HL-60 (cell line): ENCODE measurements around the gene CKAP5.

Source experiments
- DNase-seq, 2 experiments: peaks; one replicate each; pipeline ENCODE4 v3.0.0-alpha.2; 2010 to 2020; ENCODE audit warnings: low read depth in 1 of 2, low spot score in 1 of 2
- H3K27ac ChIP-seq: fragments of 250-450 bp; sonication (Bioruptor Pico); replicated peaks from 2 replicates; pipeline ENCODE4 v1.5.1; 2020; ENCODE audit warnings: mild to moderate bottlenecking, moderate library complexity
- H3K27me3 ChIP-seq: fragments of 250-450 bp; sonication (Bioruptor Pico); 2 replicates; pipeline ENCODE4 v1.5.1; 2021; ENCODE audit warnings: mild to moderate bottlenecking, moderate library complexity; ENCODE audit not compliant: insufficient read depth, poor library complexity, severe bottlenecking
- H3K4me3 ChIP-seq: replicated peaks from 2 replicates; pipeline ENCODE4 v1.5.1; 2011; ENCODE audit warnings: mild to moderate bottlenecking, control low read depth, low read length; ENCODE audit not compliant: insufficient read depth
- CTCF ChIP-seq: IDR thresholded peaks from one replicate; pipeline ENCODE4 v1.5.1; 2011; ENCODE audit warnings: low read length, control low read depth, inconsistent platforms; ENCODE audit not compliant: insufficient read depth
- GABPA ChIP-seq: IDR thresholded peaks from 2 replicates; pipeline ENCODE4 v1.6.1; 2012; ENCODE audit warnings: low read depth
- POLR2AphosphoS5 ChIP-seq: IDR thresholded peaks from 2 replicates; pipeline ENCODE4 v1.6.1; 2012; ENCODE audit warnings: low read depth
- REST ChIP-seq: IDR thresholded peaks from 2 replicates; pipeline ENCODE4 v1.6.1; 2012; ENCODE audit warnings: low read depth; ENCODE audit not compliant: insufficient replicate concordance
- SPI1 ChIP-seq: IDR thresholded peaks from 2 replicates; pipeline ENCODE4 v1.6.1; 2012; ENCODE audit warnings: low read depth, mild to moderate bottlenecking, borderline replicate concordance

Gene CKAP5

GRCh38 chr11:46731545-46731944 is 114.5 kb downstream of the CKAP5 start:
- TF ChIP-seq CTCF (no peak), POLR2AphosphoS5 (no peak), GABPA (no peak), REST (no peak), SPI1 (no peak)

GRCh38 chr11:46729110-46730027 is 116.7 kb downstream of the CKAP5 start:
- no peaks in the 10 kb centered on the region for H3K27me3 ChIP-seq
- TF ChIP-seq GABPA (no peak), CTCF (no peak), REST (no peak), SPI1 (no peak), POLR2AphosphoS5 (no peak)
- H3K4me3 ChIP-seq: no peak overlapping the region
- H3K27ac ChIP-seq: no peak overlapping the region
- DNase-seq: no peak

More at GRCh38 chr11:46731545-46731944, 114.5 kb downstream of the CKAP5 start:
- no peak for DNase-seq
- Histone ChIP-seq H3K27ac (no peak overlapping the region), H3K27me3 (no peaks in the 10 kb centered on the region), H3K4me3 (no peak overlapping the region)

GRCh38 chr11:46728659-46729040 is 117.4 kb downstream of the CKAP5 start:
- no peak for DNase-seq
- no peak for TF ChIP-seq POLR2AphosphoS5
- TF ChIP-seq GABPA: no peak
- TF ChIP-seq CTCF: no peak
- no peak for TF ChIP-seq SPI1
- TF ChIP-seq REST: no peak
- Histone ChIP-seq H3K27me3 (no peaks in the 10 kb centered on the region), H3K27ac (no peak overlapping the region), H3K4me3 (no peak overlapping the region)
